Right lobe of liver (tissue), 6 donors: ENCODE measurements around the gene SYNE1. TPM values are rescaled to one million over a fixed set of nuclear protein-coding genes. Genes with fewer than 3 reads are reported as not detected.

Source experiments
- ATAC-seq, 4 donors: fragments of 200-7000 bp; cut with Tn5 transposase; one replicate each; pipeline ENCODE4 v1.9.1; 2020; ENCODE audit warnings: mild to moderate bottlenecking in 4 of 4, moderate library complexity in 4 of 4
- DNase-seq, 3 donors: peaks; one replicate each; pipeline ENCODE4 v3.0.0-alpha.2; 2020
- H3K27ac ChIP-seq, 3 donors: fragments of 200-600 bp; one replicate each; pipeline ENCODE4 v1.8.0; 2022
- H3K27me3 ChIP-seq, 2 donors: fragments of 200-600 bp; one replicate each; pipeline ENCODE4 v1.8.0; 2022
- H3K36me3 ChIP-seq, 4 donors: fragments of 200-600 bp; sonication (generic) in 1 of 4; one replicate each; pipeline versions ENCODE4 v1.5.1 to v1.8.0; 2017 to 2022; ENCODE audit warnings: control low read depth in 1 of 4
- H3K4me1 ChIP-seq, 4 donors: fragments of 200-600 bp; sonication (generic) in 1 of 4; one replicate each; pipeline versions ENCODE4 v1.5.1 to v1.8.0; 2017 to 2022; ENCODE audit warnings: control low read depth in 1 of 4
- H3K4me3 ChIP-seq, 3 donors: fragments of 200-600 bp; one replicate each; pipeline ENCODE4 v1.8.0; 2022
- H3K9me3 ChIP-seq, 4 donors: fragments of 200-600 bp; sonication (generic) in 1 of 4; one replicate each; pipeline versions ENCODE4 v1.5.1 to v1.8.0; 2017 to 2022; ENCODE audit warnings: control low read depth in 1 of 4
- CTCF ChIP-seq, 4 donors: fragments of 200-600 bp in 3 of 4; fragments of 450-650 bp in 1 of 4; IDR thresholded peaks; one replicate each; pipeline versions ENCODE4 v1.5.1 to v1.8.0; 2016 to 2022; ENCODE audit warnings: antibody characterized with exemption in 4 of 4, mild to moderate bottlenecking in 2 of 4
- POLR2A ChIP-seq: fragments of 450-650 bp; IDR thresholded peaks from one replicate; pipeline ENCODE4 v1.6.1; 2017; ENCODE audit warnings: antibody characterized with exemption, mild to moderate bottlenecking
- WGBS: methylation state at CpG from one replicate; pipeline ENCODE4 v1.1.6; 2018; ENCODE audit warnings: low coverage, low lambda C conversion rate; ENCODE audit not compliant: insufficient coverage; ENCODE audit errors: missing lambda C conversion rate; 5-methylcytosine and 5-hydroxymethylcytosine counted together
- intact Hi-C, 2 donors: fragments of 100-400 bp; cut with DNase I; formaldehyde crosslinking; loops; one replicate each; pipeline versions ENCODE4 v1.11.2 to v1.14.1; 2022
- total RNA-seq, 6 experiments: library from RNA; depleted of rRNA in 2 of 6; stranded (reverse); fragments of >200 nt in 2 of 6; fragmentation: NEBNext Ultra II Directional in 3 of 6; extraction: Animal tissue kit (Norgen Biotek cat#: 25700) in 3 of 6; gene quantifications; one replicate each; pipeline versions ENCODE4 v1.1.0 to v1.2.4, GENCODE V29; 2016 to 2023
- donor health status: DM: no; HTN: yes; CAD: no.
- donor health status: DM: no; HTN: no; CAD: no.
- donor health status: DM: no; HTN: no; CAD: no.
- donor health status: DM: no; HTN: yes; CAD: no.
- donor health status: DM: no; HTN: yes; CAD: no.

SYNE1 gene
- total RNA-seq, 6 experiments from 2014 or later: 22.8 to 43.2 (median 25.0) TPM

GRCh38 chr6:152118678-152119077 lies 518.5 kb downstream of the SYNE1 start:
- Histone ChIP-seq H3K4me3 (no peak overlapping the region), H3K36me3 (peaks cover 0 to 18% (median 6%) of the 10 kb centered on the region in 4 donors), H3K9me3 (no peaks in the 10 kb centered on the region), H3K27me3 (no peaks in the 10 kb centered on the region), H3K4me1 (peaks cover 0 to 9% (median 0%) of the 10 kb centered on the region in 4 donors), H3K27ac (no peak overlapping the region)
- WGBS: 94% methylated on average over 3 of the region's 5 CpGs
- intact Hi-C loops: no loop called here
- DNase-seq: no peak
- peak in 1 of 4 donors; percentile 23 for ATAC-seq
- TF ChIP-seq CTCF (IDR thresholded peaks at IDR 0.05) (no peak), POLR2A (no peak)

DNA sequence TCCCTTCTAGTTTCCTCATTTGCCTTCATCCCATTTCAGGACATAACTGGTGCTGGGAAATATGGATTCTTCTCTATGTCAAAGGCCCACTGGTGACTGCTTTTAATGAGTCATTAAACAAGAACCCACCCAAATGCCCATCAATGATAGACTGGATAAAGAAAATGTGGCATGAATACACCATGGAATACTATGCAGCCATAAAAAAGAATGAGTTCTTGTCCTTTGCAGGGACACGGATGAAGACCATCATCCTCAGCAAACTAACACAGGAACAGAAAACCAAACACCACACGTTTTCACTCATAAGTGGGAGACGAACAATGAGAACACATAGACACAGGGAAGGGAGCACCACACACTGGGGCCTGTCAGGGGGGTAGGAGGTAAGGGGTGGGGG lies 518.9 kb downstream of the SYNE1 start:
- Histone ChIP-seq H3K4me1 (peaks cover 0 to 9% (median 0%) of the 10 kb centered on the region in 4 donors), H3K27me3 (no peaks in the 10 kb centered on the region), H3K36me3 (peaks cover 0 to 18% (median 6%) of the 10 kb centered on the region in 4 donors), H3K27ac (no peak overlapping the region), H3K9me3 (no peaks in the 10 kb centered on the region), H3K4me3 (no peak overlapping the region)
- no peak for ATAC-seq
- no peak for DNase-seq
- WGBS: 90% methylated on average over 3 of the region's 3 CpGs
- TF ChIP-seq CTCF (IDR thresholded peaks at IDR 0.05) (no peak), POLR2A (no peak)
- intact Hi-C loops: no loop called here

GRCh38 chr6:152117156-152118133 lies 519.7 kb downstream of the SYNE1 start:
- Histone ChIP-seq H3K36me3 (peaks cover 0 to 15% (median 6%) of the 10 kb centered on the region in 4 donors), H3K4me3 (no peak overlapping the region), H3K4me1 (peaks cover 0 to 8% (median 1%) of the 10 kb centered on the region in 4 donors), H3K27ac (no peak overlapping the region), H3K9me3 (no peaks in the 10 kb centered on the region), H3K27me3 (no peaks in the 10 kb centered on the region)
- intact Hi-C loops: no loop called here
- TF ChIP-seq CTCF (IDR thresholded peaks at IDR 0.05) (no peak), POLR2A (no peak)
- peak in 1 of 4 donors; percentile 21 for ATAC-seq
- DNase-seq: no peak
- 73% methylated on average over 8 of the region's 9 CpGs for WGBS

DNA sequence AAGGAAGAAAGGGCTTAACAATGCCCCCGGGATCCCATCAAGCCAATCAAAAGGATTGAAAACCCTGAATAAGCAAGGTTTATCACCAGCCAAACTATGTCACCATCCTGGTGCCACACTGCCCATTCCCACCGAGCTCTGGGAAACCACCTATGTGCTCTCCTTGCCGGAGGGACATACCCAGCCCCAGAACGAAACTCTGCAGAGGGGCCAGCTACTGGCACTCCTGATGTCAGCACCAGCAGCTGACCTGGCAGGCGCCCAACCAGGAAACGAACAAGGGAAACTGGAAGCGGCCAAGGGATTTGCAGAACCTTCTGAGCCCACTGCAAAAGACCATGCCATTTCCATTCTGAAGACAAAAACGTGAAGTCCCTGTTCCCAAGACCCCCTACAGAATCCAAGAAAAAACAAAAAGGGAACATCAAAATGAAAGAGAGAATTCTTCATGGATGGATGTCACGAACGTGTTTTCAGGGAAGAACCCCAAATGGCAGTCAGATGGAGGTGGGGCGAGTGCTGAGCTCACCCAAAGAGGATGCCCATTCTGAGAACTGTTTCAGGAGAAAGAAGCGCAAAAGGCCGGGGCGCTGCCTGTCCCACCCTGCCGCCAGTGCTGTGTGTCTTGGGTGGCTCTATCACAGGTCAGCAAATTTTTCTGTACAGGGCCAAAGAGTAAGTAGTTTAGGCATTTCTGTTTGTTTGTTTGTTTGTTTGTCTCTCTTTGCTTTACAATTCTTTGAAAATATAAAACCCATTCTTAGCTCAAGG lies 524.5 kb downstream of the SYNE1 start:
- TF ChIP-seq POLR2A (no peak), CTCF (IDR thresholded peaks at IDR 0.05) (no peak)

More for the DNA sequence above, 524.5 kb downstream of the SYNE1 start:
- ATAC-seq (peak; percentile 11 to 72 (median 39)), DNase-seq (peak; percentile 78 to 86 (median 78))
- Histone ChIP-seq H3K4me3 (no peak overlapping the region), H3K4me1 (peaks cover 0 to 23% (median 9%) of the 10 kb centered on the region in 4 donors), H3K36me3 (no peaks in the 10 kb centered on the region), H3K27me3 (no peaks in the 10 kb centered on the region), H3K27ac (peak overlapping the region in 1 of 3 donors; percentile 38), H3K9me3 (no peaks in the 10 kb centered on the region)
- WGBS: 51% methylated on average over 12 of the region's 15 CpGs
- intact Hi-C loops: no loop called here
